Measurements from ENCODE around the gene THOC2.

DNA sequence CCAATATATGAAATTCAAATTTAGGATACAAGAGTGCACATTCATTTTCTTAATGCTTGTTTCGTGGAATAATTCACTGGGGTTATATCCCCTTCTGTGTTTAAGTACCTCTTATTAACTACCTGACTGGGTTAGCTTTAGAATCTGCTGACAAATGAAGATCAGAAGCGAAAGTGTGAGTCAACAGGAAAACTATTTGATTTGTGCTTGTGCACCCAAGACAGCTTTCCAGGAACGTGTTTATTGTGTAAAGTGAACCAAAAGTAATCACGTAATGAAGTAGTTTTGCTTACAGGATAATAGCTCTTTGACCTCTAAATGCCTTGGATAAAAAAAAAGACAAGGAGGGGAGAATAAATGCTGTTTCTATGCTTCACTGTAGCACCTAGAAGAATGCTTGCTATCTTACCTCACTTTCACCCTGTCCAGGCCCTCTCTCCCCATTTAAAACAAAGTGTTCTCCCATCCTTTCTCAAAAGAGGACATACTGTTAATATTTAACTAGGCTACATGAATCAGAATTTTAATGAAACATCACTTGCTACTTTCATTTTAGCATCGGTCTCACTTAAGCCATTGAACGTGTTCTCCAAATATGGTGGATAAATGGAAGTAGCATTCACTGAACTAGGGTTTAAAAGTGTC lies 141.9 kb downstream of the THOC2 start:
- no peak for TF ChIP-seq POLR2A (IDR thresholded peaks at IDR 0.05)
- TF ChIP-seq, protein P1, sequence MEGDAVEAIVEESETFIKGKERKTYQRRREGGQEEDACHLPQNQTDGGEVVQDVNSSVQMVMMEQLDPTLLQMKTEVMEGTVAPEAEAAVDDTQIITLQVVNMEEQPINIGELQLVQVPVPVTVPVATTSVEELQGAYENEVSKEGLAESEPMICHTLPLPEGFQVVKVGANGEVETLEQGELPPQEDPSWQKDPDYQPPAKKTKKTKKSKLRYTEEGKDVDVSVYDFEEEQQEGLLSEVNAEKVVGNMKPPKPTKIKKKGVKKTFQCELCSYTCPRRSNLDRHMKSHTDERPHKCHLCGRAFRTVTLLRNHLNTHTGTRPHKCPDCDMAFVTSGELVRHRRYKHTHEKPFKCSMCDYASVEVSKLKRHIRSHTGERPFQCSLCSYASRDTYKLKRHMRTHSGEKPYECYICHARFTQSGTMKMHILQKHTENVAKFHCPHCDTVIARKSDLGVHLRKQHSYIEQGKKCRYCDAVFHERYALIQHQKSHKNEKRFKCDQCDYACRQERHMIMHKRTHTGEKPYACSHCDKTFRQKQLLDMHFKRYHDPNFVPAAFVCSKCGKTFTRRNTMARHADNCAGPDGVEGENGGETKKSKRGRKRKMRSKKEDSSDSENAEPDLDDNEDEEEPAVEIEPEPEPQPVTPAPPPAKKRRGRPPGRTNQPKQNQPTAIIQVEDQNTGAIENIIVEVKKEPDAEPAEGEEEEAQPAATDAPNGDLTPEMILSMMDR (IDR thresholded peaks at IDR 0.05): no peak
